HuH-7.5 (cell line): ENCODE measurements around the gene TSPAN15.
"Not testable (repeated sequence)": the region's sequence is repeated elsewhere in the genome, so short reads cannot be mapped to it uniquely, and the experiment has no call there.

Experiments
- DNase-seq: peaks from one replicate; pipeline ENCODE4 v3.0.0; 2011; ENCODE audit warnings: low spot score

TSPAN15 gene

GRCh38 chr10:69488149-69488844, 37.0 kb downstream of the TSPAN15 start:
- not testable (repeated sequence) for DNase-seq

GRCh38 chr10:69488856-69489255, 37.6 kb downstream of the TSPAN15 start:
- DNase-seq: not testable (repeated sequence)

DNA sequence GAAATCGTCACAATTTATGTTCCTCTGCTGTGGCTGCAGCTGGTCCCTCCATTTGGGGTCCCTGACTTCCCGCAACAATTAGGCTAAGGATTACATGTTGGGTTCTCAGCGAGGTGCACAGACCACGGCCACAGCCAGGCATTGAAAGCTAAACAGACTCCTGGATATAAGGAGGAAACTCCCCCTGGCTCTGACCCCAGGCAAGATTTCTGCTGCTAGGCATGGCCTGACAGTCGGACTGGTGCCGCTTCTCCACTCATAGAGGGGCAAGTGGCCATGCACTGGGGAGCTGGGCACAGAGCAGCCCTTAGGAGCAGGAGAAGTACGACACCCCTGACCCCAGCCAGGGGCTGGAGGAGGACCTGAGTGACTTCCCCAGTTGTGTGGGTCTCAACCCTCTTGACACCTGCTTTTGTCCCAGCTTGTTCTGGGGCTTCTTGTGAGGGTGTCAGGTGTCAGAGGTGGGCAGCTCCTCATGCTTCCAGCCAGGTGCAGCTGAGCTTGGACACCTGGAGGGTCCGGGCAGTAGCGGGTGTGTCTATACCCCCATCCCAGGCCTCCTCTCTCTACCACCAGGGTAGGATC, 38.3 kb downstream of the TSPAN15 start:
- DNase-seq: no peak

DNA sequence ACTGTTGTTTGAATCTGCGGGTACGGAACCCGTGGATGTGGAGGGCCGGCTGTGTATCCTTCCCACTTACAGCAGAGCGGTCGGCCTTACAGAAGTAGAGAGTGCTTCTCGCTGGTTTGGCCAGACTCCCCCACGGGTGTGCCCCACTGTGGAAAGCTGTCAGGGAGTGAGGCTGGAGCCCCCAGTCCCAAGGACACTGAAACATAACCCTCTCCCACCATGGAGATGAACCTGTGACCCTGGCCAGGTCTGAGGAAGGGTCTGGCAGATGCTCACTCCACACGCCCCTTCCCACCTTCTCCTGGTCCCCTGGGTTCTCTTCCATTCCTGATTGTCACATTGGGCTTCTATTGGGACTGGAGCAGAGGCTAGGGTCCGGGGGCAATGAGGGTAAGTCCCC, 39.6 kb downstream of the TSPAN15 start:
- no peak for DNase-seq

- DNase-seq: no peak
These were observed 40.3 kb downstream of the TSPAN15 start for GRCh38 chr10:69491611-69492010.

GRCh38 chr10:69492091-69492745, 41.0 kb downstream of the TSPAN15 start:
- no peak for DNase-seq

DNA sequence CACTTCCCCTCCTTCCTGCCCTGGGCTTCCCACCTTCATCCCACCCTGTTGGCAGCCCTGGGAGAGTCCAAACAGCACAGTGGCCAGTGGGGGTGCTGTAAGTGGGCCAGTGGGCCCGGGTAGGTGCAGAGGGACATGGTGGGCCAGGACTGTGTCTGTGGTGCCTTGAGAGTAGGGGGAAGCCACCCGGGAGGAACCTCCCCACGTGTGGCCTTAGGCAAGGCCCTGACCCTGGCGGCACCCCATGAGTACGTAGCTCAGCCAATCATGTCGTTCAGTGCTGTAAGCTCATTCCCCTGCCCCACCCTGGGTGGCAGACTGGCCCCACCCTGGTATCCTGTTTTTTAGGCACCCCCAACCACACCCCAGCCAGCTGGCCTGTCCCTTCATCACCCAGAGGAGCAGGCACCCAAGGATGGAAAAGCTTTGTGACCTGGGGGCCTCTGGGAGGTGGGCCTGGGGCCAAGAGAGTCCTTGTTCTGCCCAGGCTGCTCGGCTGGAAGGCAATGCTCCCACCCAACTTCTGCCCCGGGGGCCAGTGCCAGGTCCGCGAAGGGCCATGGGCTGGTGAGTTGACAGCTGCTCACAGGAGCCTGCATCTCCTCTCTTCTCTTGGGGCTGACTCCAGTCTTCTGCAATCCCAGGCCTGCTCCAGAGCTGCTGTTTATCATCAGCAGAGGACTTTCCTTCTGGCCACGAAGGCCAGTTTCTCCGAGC, 41.6 kb downstream of the TSPAN15 start:
- DNase-seq: no peak

GRCh38 chr10:69494626-69495558, 43.6 kb downstream of the TSPAN15 start:
- no peak for DNase-seq

DNA sequence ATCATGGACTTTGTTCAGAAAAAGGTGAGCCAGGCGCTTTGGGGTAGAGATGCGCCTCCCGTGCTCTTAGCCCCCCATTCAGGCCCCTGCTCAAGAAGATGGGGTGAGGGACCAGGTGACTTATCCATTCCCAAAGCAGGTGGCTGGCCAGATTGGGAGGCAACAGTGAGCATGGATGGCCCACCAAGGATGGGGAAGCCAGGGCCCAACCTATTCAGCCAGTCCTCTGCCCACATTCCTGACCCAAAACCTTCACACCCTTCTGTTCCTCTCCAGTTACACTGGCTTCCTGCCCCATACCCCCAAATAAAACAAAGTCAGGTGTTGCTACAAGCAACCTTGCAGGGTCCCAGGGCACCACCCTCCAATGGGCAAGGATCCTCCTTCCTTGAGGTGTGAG, 44.4 kb downstream of the TSPAN15 start:
- DNase-seq: no peak

GRCh38 chr10:69496352-69497230, 45.3 kb downstream of the TSPAN15 start:
- DNase-seq: no peak

DNA sequence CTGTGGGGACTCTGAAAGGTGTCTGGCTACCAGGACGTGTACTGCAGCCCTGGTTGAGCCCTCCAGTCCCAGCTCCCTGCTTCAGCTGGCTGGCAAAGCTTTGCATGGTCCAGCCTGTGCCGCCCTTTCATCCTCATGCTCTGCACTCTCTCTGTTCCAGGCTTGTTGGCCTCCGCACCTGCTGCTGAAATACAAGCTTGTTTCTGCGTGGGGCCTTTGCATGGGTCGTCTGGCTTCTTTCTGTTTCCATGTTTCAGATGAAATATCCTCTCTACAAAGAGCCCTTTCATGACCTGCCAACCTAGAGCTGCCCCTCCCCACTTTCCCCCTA, 45.9 kb downstream of the TSPAN15 start:
- DNase-seq: no peak

- DNase-seq: no peak
These were observed 46.5 kb downstream of the TSPAN15 start for GRCh38 chr10:69497611-69498390.

- DNase-seq: no peak
These were observed 47.6 kb downstream of the TSPAN15 start for GRCh38 chr10:69498711-69499471.

DNA sequence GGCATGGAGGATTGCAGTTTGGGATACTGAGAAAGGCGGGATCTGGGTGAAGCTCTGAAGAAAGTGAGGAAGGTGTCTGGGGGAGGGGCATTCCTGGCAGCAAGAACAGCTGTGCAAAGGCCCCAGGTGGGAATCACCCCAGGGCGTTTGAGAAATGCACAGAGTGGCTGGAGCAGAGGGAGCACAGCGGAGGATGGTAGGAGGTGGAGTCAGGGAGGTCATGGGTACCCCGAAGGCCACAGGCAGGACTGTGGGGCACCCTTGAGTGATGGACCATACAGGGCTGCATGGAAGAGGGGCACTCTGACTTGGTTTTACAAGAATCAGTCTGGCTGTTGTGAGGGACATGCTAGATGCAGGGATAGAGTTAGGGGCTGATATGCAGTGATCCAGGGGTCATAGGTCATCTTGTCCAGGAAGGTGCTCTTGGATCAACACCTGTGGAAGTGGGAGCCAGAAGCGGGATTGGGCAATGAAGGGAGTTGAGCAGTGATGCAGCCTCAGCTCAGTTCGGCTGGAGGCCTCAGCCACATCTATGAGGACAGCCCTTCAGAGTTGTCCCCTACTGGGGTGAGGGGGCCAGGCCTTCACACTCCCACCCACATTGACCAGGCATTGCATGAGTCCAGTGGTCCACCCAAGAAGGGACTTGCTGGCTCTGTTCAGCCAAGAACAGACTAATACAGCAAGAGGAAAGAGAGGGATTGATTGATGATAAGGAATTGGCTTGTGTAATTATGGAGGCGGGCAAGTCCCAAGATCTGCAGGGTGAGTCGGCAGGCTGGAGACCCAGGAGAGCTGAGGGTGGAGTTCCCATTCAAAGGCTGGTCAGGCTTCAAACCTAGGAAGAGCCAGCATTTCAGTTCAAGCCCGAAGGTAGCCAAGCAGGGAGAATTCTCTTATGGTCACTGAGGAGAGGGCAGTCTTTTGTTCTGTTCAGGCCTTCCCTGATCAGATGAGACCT, 48.7 kb downstream of the TSPAN15 start:
- no peak for DNase-seq

GRCh38 chr10:69500864-69501468, 49.7 kb downstream of the TSPAN15 start:
- no peak for DNase-seq

- DNase-seq: no peak
These were observed 50.4 kb downstream of the TSPAN15 start for GRCh38 chr10:69501657-69502056.

GRCh38 chr10:69502589-69502988, 51.3 kb downstream of the TSPAN15 start:
- DNase-seq: no peak
